ENCODE results near the gene CD80.

- TF ChIP-seq YY1 (IDR thresholded peaks at IDR 0.05; ENCODE audit: insufficient read depth, insufficient read length) = no peak
- TF ChIP-seq ZNF274 (IDR thresholded peaks at IDR 0.05; ENCODE audit: low read depth, low read length) = no peak
- no peak for TF ChIP-seq SUZ12 (IDR thresholded peaks at IDR 0.05; ENCODE audit: extremely low read depth, insufficient read depth, insufficient read length)
These were observed 69.3 kb downstream of the CD80 start for GRCh38 chr3:119490153-119490552.

Data from NT2/D1 (cell line).